Activated CD8-positive, alpha-beta memory T cell treated with anti-CD3 and anti-CD28 coated beads, Interleukin-2, amount 50 U/mL, for 1 hour (primary cell): ENCODE data around the gene PDHA2.
"Not testable (repeated sequence)": the region's sequence is repeated elsewhere in the genome, so short reads cannot be mapped to it uniquely, and the experiment has no call there.

Source experiments
- DNase-seq: peaks from one replicate; pipeline ENCODE4 v3.0.0-alpha.2; 2020; ENCODE audit errors: extremely low read depth

Gene PDHA2

DNA sequence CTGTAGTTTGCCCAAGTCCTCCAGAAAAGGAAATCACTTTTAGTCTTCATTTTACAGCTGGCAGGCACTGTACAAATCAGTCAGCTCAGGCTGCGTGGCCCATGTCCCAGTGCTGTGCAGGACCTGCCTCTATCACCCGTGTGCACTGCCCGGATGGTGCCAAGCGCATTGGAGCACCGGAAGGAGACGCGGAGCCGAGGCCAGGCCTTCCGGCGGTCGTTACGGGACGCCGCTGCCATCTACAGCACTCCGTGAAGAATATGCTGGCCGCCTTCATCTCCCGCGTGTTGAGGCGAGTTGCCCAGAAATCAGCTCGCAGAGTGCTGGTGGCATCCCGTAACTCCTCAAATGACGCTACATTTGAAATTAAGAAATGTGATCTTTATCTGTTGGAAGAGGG is at the start of gene PDHA2:
TSS of gene PDHA2 (plus strand) at position 203 of the 400 bp plus-strand sequence. CDS start at position 261, 58 bp downstream.
- no peak for DNase-seq

DNA sequence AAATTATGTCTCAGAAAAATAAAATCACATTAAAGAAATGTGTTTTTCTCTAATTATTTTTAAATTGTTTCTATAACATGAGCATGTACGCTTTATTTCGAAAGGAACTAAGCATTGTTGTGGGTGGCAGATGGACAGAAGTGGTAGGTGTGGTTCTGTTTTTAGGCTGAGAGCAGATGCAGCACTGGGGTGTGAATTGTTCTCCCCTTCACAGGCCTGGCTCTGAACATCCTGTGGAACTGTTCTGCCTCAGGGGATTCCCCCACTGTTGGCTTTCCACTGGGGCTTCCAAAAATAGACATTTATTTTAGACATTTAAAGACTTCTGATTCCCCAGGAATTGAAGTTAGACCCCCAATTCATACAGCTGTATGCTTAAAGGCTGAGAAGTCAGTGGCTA is 41.9 kb upstream of the PDHA2 start:
- no peak for DNase-seq

- no peak for DNase-seq
Observed at GRCh38 chr4:95798727-95799126, 41.2 kb upstream of the PDHA2 start.

DNA sequence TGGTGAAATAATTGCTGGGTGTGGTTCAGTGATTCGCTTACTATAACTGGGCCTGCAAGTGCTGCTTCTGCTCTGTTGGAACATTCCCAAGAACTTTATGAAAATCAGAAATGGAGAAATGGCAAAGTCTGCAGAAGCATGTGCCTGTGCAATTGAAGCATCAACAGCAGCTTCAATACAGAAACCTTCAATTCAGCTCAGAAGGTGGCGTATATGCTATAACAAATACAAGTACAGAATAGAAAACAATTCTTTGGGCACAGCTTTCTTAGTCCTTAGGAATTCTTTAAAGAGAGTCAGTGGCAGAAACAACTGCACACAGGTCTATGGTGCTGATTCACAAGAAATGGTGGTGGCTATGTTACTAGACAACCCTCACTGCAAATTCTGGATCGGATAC is 18.0 kb upstream of the PDHA2 start:
- no peak for DNase-seq

DNA sequence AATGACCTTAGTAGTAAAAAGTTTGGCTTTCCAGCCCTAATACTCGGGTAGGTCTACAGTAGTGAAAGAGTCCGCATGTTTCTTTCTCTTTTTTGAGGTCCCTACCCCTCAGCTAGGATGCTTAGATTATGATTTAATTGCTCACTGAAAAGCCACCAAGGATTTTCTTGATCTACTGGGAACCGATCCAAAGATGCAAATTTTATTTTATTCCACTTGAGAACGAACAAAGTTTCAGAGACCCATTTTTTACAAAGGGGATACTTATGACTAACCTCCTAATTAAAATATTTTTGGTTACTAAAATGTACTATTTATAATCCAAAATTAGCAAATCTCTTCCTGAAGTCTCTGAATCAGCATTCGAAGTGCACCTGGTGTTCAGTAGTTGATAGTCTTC is 14.3 kb upstream of the PDHA2 start:
- DNase-seq, result no peak

DNA sequence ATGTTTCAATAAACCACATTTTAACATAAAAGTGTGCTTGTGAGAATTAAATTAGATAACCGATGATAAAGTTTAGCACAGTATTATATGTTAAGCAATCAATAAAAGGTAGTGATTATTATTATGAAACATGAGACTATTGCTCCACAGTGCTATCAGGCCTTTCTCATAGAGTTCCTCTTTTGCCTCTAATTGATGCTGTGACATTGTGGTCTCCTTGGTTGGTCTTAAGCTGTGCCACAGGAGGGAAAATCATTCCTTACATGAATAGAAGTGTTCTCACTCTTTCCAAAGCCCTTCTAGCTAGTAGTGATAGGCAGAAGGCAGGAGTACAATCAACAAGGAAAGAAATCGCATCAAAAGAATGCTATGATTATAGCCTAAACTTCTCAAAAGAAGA is 9.2 kb upstream of the PDHA2 start:
- no peak for DNase-seq

GRCh38 chr4:95831166-95831565 is 8.7 kb upstream of the PDHA2 start:
- DNase-seq, result no peak

- no peak for DNase-seq
Observed at GRCh38 chr4:95833711-95834194, 6.1 kb upstream of the PDHA2 start.

DNA sequence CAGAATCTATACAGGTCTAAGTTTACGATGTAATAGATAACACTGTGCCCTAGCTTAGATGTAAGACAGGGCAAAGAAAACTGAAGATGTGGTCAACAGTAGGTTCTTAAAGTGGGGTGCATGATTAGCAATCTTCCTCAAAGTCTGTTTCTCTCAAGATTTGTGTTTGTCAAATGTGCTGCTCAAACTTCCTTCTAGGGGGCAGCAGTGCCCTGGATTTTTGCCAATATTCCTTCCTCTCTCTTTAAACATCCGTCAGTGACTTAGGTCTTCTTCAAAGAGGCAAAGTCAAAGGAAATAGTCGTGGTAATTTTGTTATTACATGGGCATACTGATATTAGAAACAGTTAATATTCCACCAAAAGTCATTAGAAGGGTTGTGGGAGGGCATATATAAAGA is 4.2 kb upstream of the PDHA2 start:
- no peak for DNase-seq

- DNase-seq, result no peak
Observed at GRCh38 chr4:95838192-95838591, 1.7 kb upstream of the PDHA2 start.

DNA sequence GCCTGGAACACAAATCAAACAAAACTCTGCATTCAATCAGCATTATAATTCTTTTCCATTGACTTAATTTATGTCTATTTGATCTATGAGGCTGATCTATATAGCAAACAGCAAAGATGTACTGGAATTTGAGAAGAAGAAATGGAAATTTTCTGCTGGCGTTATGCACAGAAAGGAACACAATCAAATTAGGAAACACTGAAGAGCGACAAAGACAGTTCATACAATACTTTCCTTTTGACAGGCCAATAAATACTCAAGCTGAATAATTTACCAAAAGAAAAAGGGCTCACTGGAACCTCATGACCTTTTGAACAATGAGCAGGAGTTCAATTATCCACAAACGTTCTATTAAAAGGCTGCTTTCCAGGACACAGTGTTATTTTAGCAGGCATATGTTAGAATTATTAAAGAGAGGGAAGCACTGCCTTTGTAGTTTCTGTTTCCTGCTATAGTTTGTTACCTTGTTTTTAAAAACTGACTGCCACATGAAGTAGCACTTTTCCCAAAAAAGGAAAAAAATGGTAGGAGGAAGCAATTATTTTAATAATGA is 8.1 kb downstream of the PDHA2 start:
- no peak for DNase-seq

DNA sequence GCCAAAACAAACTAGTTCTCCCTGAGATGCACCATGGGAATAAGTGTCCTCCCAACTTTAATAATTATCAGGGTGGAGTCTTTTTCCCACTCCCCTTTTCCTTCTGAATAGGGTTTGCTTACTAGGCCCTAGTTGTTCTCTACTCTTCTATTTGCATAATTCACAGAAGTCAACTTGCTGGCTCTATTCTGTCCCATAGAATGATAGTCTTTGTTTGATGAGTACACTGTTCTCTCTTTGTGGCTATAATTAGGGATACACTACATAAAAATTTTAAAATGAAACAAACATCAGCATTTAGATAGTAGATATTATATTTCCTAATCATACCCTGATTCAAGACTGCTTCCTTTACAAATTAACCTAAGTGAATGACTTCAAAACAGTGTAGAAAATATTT is 10.3 kb downstream of the PDHA2 start:
- DNase-seq, result no peak

- no peak for DNase-seq
Observed at GRCh38 chr4:95857761-95858160, 17.9 kb downstream of the PDHA2 start.

- no peak for DNase-seq
Observed at GRCh38 chr4:95867919-95868318, 28.0 kb downstream of the PDHA2 start.

- not testable (repeated sequence) for DNase-seq
Observed at GRCh38 chr4:95869414-95869813, 29.5 kb downstream of the PDHA2 start.

GRCh38 chr4:95869961-95870500 is 30.1 kb downstream of the PDHA2 start:
- no peak for DNase-seq

DNA sequence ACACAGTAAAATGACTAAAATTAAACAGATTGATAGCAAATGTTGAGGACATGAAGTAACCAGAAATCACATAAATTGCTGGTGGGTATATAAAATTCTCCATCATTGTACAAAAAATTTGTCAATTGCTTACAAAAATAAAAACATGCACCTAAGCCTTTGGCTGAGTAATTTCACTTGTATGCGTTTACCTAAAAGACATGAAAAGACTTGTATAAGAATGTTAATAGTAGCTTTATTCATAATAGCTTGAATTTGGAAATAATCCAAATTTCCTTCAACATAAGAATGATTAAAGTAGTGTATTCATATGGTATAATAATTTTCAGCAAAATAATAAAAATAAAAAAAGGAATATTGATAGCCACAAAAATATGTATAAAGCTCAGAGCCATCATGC is 37.7 kb downstream of the PDHA2 start:
- DNase-seq, result no peak

DNA sequence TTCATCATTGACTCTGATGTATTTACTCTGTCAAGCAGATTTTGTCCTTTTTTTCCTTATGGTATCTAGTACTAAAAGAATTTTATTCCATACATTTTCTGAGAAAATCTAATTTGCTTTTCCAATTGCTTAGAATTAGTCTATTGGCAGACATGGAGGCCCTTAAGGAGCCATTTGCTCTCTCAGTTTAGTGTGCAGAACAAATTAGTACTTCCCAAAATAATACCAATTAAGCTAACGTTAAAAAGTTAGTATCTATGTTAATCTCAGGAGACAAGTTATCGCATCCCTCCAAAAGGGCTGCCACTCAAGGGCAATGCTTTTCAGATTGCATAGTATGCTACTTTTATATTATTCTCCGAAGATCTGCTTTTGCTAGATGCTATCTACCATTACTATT is 47.7 kb downstream of the PDHA2 start:
- DNase-seq, result no peak

DNA sequence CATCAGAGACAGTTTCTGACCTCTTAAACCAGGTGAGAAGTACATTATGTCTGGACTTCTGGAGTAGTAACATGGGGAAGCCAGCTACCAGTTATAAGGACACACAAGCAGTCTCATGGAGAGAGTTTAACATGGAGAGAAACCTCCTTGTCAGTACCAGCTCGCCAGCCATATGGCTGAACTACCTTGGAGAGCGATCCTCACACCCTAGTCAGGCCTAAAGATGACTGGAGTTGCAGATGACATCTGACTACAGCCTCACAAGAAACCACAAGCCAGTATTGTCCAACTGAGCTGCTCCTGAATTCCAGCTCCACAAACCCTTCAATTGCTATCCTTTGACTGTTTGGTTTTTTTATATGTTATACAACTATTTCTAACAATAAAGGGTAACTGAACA is 49.8 kb downstream of the PDHA2 start:
- no peak for DNase-seq
